Central memory CD4-positive, alpha-beta T cell (primary cell): ENCODE data around the gene PREPL.
"Not testable (repeated sequence)": the region's sequence is repeated elsewhere in the genome, so short reads cannot be mapped to it uniquely, and the experiment has no call there.

Experiments used
- DNase-seq: peaks from one replicate; pipeline ENCODE4 v3.0.0; 2022

The PREPL gene

DNA sequence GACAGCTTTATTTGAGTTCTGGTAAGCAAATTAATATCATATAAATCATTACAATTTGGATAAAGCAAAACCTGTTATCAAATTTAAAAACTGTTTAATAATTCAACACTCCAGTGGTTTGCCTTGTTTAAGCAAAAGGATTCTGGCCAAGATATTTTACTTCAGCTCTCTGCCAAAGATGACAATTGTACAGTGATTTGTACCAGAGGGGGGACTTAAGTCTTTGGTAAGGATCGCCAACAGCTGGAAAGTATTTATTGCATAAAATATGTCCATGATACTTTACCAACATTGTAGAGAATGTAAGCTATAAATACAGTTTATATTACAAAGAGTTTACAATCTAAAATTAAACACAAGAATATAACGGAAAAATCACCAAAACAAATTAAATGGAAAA is 13.8 kb downstream of the PREPL start:
- no peak for DNase-seq

DNA sequence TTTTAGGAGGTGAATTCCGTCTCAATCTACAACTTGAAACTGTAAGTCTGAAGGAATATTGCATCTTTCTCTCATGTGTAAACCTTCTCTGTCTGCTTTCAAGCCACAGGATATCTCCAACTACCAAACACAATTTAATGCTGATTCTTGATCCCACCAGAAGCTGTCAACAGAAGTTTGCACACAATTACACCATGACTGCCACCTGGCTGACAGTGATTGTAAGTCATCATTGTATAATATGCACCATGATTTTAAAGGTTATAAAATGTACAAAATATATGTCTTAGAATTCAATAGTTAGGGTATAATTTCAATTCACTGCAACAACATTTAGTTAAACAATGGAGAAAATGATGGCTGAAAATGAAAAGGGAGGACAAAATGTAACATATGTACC is 18.4 kb downstream of the PREPL start:
- peak; percentile 7 for DNase-seq

DNA sequence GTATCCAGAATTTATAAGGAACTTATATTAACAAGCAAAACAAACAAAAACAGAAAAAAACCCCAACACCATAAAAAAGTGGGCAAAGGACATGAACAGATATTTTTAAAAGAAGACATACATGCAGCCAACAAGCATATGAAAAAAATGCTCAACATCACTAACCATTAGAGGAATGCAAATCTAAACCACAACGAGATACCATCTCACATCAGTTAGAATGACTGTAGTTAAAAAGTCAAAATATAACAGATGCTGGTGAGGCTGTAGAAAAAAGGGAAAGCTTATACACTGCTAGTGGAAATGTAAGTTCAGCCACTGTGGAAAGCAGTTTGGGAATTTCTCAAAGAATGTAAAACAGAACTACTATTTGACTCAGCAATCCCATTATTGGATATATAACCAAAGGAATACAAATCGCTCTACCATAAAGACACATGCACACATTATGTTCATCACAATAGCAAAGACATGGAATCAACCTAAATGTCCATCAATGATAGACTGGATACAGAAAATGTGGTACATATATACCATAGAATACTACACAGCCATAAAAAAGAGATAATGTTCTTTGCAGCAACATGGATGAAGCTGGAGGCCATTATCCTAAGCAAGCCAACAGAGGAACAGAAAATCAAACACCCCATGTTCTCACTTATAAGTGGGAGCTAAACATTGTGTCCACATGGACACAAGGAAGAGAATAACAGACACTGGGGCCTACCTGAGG is 25.3 kb downstream of the PREPL start:
- DNase-seq = no peak

DNA sequence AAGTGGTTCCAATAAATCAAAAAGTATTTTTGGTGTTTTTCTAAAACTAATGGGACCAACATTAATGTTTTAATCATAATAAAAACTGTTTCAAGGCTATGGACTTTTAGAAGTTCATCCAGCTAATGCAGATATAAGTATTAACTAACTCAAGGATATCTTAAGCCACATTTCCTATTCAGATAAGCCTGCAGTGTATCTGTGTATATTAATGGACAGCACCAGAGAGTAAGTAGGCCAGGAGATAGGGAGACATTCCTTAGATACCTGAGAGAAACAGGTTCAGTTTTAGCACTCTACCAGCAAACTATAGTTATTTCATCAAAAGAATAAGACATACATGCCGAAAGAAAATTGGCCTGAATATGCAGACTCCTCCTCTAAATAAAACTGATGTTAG is 27.3 kb downstream of the PREPL start:
- no peak for DNase-seq

DNA sequence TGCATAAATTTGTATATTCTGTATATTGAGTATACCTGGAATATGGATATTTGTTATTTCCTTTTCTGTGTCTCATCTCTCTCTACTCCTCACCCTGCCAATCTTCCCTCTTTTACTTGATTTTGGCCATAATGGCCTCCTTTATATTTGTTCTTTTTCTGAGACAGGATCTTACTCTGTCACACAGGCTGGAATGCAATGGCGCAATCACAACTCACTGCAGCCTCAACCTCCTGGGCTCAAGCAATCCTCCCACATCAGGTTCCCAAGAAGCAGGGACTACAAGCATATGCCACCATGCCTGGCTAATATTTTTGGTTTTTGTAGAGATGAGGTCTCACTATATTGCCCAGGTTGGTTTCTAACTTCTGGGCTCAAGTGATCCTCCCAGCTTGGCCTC is 30.5 kb downstream of the PREPL start:
- DNase-seq = no peak

DNA sequence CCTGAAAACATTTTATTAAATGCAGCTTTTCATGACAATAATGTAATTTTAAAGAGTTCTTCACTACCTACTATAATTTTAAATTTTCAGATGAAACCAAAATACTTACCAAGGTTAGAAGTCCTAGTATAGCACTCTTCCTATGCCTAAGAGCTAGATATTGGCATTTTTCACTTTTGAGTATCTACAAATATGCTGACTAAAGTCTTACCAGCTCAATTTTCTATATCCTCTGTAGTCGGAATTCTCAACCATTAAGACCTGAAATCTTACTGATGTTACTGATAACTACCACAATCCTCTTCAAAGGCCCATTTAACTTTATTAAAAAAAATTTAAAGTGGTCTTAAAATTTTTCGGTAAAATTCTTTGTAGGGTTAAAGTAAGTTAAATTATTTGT is 32.0 kb downstream of the PREPL start:
- no peak for DNase-seq

DNA sequence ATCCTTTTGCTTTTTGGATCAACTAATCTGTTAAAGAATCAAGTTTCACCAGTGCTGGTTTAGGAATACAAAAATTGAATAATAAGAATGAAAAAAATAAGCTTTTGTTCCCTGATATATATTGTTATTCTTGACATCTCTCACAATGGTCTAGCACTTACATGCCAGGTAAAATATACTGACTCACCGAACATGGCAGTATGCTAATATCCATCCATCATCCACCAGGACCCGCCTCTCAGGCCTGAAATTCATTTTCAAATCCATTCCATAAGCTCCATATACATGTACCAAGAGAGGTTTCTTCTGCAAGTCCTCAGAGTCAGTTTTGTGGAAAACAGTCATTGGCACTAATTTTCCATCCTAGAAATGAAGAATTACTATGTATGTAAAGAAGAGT is 32.5 kb downstream of the PREPL start:
- DNase-seq = no peak

DNA sequence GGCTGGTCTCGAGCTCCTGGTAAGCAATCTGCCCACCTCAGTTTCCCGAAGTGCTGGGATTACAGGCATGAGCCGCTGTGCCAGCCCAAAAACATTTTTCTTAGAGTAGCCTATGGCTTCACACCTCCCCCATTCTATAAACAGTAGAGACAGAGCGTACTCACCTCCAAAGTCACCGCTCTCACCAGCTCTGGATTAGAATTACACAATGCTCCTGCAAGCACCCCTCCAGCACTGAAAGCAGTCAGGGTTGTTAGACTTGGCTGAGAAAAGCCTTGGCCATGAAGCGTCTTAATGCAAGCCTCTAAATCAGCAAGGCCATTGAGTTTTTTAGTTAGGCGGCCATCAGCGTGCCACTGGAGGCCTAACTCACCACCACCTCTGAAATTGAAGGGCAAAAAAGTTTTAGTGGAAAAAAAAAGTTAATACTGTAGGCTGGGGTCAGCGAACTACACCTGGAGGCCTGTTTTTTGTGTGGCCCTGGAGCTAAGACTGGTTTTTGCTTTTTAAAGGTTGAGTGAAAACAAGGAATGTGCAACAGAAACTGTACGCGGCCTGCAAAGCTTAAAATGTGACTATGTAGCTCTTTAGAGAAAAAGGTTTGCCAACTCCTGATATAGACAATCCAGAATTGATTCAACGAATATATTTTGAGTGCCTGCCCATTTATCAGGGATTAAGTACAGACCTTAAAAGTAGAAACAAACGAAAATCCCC is 34.6 kb downstream of the PREPL start:
- no peak for DNase-seq

DNA sequence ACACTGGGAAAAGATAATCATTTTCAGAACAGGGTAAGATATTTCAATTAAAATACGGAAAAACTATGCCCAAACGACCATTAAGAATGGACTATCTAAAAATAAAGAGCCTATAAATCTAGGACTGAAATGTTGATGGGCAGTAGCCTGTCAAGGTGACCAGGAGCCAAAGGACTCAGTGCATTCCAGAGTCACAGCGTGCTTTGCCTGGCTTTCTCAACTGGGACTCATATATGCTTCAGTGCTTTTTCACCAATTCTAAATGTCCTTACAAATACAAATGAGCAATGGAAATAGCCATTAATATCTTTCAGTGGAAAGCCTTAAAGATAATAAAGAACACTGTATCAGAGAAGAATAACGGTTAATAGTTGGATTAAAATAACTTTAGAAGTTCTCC is 35.4 kb downstream of the PREPL start:
- DNase-seq = no peak

DNA sequence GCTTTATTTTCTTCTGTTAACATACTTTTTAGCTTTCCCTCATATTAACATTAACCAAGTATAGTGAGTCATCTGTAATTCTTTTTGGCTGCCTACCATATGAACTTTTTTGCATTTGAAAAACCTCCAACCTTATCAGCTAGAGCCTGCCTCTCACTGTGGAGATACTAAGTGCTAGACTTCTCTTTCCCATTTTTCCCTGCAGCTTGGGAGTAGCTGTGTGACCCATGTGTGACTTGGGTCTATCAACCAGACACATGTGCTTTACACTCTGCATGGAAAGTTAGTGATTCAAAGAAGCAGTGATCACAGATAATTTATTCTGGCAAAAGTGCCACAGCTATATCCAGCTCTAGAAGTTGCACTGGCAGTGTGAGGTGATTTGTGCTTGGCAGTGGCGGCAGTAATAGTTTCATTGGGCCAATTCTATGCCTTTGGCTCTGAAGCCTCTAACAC is 36.3 kb downstream of the PREPL start:
- DNase-seq = no peak

DNA sequence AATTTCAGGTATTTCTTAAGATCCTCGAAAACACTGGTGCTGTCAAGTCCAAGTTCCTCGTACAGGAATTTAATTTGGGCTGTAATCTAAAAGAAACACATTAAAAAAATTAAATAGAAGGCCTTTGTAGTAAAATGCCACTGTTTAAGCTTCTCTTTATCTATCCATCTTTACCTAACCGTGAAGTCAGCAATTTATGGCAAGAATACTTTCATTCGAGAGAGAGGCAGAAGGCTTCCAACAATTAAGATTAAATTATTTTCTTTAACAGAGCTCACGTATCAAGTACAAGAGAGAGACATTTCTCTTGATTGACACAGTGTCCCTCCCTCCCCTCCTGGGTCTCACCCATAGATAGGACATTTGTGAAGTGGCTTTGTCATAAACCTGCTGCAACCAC is 39.9 kb downstream of the PREPL start:
- no peak for DNase-seq

DNA sequence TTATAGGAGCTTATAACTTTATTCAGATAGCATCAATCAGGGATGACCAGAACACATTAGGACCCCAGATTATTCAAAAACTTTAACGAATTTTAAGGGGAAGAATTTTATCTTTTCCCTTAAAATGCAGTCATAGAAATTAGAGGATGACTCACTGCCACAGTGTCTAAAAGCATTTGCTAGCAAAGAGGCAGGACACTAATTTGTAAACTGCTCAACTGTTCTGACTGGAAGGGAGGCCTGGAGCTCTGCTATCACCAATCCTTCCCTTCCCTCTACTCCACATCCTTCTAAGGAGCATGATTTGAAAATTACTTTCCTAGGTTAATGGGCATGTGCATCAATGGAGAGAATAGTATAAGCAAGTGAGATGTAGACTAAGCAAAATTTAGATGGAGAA is 40.5 kb downstream of the PREPL start:
- DNase-seq = no peak

DNA sequence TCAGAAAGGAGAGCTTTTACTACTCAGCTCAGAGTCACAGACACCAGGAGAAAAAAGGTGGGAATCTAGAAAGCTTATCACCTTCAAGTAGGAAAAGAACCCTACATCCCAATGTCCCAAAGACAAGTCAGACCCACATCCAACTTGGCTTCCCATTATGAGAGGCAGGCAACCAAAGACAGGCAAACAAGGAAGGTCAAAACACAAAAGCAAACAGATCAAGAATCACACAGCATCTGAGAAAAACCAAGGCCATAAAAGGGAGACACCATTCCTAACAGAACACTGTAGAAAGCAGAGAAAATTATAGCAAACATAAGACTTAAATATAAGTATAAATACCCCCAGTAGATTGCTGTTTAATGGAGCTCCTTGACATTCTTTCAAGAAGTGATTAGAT is 45.3 kb downstream of the PREPL start:
- no peak for DNase-seq

DNA sequence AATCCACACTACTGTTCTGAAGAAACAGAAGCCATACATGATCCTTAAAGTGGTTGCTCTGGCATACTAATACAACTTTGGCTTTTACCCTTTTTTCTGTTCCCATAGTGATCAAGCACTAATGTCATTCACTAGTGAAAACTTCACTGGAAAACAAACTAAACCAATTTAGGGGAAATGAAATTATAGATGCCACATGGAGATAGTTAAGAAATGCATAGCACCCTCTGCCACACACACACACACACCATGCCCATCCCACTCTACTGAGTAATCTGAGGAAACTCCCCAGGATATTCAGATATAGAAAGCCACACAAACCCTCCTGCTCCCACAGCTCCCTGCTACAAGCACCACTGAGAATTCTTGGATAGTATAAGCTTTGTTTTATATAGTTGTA is 46.9 kb downstream of the PREPL start:
- DNase-seq = no peak

DNA sequence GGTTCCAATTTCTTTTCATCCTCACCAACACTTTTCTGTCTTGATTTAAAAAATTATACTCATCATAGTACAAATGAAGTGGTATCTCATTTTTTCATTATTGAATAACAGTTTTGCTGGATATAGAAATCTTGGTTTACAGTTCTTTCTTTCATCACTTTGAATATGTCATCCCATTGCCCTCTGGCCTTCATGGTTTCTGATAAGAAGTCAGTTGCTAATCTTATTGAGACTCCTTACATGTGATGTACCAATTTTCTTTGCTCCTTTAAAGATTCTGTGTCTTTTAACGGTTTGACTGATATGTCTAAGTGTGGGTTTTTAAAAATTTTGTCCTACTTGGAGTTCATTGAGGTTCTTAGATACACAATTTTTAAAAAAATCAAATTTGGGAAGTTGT is 51.0 kb downstream of the PREPL start:
- no peak for DNase-seq

DNA sequence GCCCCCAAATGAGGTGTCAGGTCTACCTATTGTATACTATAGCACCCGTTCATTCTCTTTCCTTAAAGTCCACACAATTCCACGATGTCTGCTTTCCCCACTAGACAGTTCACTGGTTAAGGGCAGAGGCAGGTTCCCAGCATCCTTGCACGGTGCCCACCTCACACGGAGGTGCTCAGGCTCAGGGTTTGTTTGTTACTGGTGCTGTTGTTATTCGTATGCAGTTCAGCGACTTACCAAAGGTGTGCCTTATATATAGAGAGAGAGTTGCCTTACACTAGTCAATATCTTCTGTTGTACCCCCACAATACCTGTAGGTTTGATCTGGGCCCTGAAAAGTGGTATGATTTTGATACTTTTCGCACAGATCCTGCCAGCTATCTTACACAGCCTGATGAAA is 55.4 kb downstream of the PREPL start:
- DNase-seq = no peak

DNA sequence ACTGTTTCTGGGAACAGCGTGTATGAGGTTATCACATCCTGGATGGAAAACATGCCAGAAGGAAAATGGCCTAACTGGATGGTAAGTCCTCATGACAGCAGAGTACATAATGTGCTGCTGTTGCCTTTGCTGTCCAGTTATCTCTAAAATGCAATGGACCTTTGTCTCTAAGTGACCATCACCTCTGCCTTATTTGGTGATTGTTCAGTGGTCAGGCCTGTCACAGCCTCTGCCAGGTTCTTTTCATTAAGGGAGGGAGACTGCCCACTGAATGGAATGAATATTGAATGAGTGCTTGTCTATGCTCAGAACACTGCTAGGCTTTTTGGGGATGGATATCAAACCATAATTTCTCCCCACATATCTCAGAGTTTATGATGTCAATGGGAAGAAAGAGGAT is 57.0 kb downstream of the PREPL start:
- DNase-seq = no peak

DNA sequence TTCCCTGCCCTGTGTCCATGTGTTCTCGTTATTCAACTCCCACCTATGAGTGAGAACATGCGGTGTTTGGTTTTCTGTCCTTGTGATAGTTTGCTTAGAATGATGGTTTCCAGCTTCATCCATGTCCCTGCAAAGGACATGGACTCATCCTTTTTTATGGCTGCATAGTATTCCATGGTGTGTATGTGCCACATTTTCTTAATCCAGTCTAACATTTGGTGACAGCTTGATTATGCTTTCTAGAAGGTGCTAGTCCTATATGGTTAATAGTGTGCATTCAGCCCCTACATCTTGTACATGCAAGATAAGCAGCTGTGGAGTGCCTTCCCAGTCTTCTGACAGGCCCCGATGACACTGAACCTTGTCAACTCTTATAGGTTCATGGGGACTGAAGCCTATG is 57.5 kb downstream of the PREPL start:
- DNase-seq = not testable (repeated sequence)

DNA sequence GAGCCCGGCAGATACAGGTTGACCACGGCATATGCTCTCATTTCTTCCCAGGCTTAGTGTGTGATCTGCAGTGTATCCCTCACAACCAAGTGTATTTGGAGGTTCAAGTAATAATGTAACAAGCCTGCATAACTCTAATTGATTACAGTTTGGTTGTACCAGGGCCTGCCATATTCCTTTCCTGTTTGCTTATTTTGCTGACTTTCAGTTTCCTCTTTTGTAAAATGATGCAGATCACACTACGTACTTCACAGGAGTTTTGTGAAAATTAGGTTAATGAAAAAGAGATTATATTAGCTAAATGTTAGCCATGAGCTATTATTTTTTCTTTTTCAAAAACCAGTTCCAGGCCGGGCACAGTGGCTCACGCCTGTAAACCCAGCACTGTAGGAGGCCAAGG is 60.2 kb downstream of the PREPL start:
- no peak for DNase-seq

DNA sequence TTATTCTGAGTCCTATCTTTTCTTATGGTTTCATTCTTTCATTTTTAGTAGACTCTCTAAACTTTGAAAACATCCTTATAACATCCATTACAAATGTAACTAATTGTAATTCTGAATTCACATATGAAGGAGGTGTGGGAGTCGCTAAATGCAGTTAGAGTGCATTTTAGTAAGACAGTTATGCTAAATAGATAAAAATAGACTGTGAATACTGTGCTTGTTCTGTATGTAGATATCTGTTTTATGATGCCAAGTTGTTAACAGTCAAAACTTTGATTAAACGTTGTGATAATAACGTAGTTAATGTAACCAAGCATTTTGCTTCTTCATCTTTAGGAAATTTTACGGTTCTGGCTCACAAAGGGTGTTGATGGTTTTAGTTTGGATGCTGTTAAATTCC is 61.7 kb downstream of the PREPL start:
- no peak for DNase-seq

DNA sequence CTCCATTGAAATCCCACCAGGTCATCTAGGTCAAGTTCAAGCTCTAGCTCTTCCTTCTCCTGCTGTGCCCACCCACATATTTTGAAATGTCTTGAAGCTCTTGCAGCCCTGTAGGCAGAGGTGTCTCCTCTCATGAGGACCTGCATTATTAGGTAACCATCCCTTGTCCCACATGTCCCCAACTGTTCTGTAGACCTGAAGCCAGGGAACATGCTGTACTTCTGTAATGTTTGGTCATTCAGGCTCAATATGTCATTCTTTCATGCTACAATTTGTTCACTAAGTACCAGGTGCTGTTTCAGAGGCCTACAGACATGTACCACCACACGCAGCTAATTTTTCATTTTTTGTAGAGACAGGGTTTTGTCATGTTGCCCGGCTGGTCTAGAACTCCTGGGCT is 63.9 kb downstream of the PREPL start:
- no peak for DNase-seq

DNA sequence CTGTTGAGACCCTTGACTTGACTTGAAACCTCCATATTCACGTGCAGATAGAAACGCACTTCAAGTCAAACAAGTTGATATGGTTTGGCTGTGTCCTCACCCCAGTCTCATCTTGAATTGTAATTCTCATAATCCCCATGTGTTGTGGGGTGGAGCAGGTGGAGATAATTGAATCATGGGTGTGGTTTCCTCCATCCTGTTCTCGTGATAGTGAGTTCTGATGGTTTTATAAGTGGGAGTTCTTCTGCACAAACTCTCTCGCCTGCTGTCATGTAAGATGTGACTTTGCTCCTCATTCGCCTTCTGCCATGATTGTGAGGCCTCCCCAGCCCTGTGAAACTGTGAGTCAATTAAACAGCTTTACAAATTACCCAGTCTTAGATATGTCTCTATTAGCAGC is 64.6 kb downstream of the PREPL start:
- no peak for DNase-seq

DNA sequence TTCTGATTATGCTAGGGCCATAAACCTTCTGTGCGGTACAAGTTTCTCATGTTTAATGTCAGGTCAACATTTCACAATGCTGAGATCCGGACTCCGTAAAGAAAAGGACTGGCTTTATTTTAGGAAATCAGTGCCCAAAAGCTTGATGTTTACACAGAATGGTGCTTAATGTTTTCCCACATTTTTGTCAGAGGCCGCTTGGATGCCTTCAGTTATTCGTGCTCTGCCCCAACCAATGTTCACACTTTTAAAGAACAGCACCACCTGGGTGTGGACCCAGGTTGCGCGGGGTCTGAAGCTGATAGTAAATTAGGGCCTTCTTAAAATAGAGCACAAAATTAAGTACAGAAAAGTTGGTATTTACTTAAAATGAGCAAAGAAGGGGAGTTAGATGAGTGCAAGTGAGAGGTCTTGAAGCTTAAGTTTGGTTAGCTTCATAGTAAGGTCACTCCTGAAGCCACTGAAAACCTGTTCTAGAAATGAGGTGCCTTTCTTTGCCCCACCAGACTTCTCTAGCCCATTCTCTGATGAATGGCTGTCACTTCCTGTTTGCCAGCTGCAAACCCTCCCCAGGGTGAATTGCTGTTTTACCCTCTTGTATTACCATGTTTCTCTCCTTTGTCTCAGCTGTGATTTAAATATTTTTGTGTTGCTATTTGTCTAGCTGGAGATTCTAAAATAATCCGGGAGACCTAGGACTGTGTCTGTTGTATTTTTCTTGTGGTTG is 65.5 kb downstream of the PREPL start:
- no peak for DNase-seq

DNA sequence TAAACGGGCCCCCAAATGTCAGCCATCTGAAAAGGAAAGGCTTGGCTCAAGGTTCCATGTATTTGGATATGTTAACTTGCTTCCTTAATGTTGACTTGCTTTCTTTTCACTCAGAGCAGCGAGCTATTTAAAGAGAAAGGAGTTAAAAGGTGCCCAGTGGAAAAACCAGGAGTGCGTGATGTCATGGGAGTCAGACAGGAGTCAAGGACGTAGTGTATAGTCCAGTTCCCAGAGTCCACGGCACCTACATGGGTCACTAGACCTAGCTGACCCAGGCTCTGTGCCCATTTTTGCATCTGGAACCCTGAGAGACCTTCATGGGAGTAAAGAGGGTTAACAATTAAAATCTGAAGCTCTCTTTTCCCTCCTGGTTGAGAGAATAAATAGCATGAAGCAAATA is 66.2 kb downstream of the PREPL start:
- no peak for DNase-seq
